Measurements from ENCODE around the gene PARD3.
"Not testable (repeated sequence)": the region's sequence is repeated elsewhere in the genome, so short reads cannot be mapped to it uniquely, and the experiment has no call there.

Gene PARD3

DNA sequence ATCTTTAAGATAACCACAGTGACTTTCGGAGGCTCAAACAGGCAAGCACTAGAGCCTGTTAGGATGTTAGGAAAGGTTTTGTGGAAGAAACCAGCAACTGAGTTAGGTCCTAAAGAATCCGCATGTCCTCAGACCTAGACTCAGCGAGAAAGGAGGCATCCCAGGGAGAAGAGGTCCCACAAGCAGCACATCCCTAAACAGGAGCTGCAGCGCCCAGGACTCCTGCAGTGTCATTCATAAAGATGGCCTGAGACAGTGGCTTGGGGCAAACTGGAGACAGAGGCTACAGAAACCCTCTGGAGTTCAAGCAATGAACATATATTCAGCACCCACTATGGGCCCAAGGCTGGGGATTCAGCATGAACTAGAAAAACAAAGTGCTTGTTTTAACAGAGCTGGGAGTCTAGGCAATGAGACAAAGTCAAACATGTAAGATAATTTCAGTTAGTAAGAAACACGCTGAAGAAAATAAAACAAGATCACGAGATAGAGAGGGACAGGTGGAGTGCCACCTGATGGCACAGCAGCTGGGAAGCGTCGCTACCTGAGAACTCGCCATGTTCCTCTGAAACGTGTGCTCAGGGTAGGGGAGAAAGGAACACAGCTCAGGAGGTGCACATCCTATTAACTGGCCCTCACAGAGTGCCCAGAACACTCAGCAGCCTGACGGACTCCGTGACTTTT lies 48.1 kb downstream of the PARD3 start:
- DNase-seq (ENCODE audit: low read depth, low spot score), result no peak

GRCh38 chr10:34766266-34766600 lies 48.9 kb downstream of the PARD3 start:
- no peak for DNase-seq (ENCODE audit: low read depth, low spot score)

DNA sequence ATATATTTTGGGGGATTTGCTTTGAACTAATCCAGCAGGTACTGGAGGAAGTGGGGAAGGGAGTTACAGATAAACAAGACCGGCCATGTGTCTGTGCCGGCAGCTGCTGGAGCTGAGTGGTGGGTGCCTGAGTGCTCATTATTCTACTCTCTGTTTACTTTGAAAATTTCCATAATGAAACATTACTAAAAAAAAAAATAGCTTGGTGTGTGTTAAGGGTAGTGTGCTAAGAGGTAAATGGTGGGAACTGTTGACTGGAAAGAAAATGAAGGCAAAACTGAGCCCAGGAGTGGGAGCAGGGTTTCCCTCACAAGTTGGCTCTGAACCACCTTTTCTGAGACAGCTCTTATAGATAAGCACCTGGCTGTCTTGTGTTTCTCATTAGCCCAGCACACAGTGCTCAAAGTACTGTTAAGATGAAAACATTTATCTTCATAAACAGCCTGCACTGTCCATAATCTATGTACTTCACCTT lies 50.6 kb downstream of the PARD3 start:
- DNase-seq (ENCODE audit: low read depth, low spot score), result no peak

DNA sequence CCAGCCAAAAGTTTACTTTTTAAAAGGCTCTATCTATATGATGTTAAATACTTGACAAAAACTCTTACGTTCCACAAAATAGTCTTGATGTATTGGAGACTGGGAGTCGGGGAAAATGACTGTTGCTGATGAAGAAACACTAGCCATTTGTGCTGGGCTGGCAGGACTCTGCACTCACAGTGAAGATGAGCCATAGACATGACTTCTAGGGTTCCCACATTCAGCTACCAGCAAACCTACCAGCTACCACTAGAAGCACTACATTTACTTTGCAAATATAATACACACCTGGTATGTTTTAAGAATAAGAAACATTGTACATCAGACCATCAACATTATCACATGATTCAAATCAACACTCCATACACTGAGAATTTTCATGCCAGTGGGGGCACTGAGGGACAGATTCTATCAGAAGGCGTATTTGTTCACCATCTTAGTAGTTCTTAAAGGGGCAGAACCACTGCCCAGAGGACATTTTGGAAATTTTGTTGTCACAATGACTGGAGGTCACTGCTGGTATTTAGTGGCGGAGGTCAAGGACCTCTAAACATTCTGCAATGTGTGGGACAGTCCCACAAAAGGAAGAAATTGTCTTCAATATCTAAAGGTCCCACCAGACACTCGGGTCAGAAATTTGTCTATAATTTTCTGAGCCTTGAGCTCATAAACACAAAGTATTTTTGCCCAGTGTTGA lies 52.3 kb downstream of the PARD3 start:
- DNase-seq (ENCODE audit: low read depth, low spot score), result no peak

DNA sequence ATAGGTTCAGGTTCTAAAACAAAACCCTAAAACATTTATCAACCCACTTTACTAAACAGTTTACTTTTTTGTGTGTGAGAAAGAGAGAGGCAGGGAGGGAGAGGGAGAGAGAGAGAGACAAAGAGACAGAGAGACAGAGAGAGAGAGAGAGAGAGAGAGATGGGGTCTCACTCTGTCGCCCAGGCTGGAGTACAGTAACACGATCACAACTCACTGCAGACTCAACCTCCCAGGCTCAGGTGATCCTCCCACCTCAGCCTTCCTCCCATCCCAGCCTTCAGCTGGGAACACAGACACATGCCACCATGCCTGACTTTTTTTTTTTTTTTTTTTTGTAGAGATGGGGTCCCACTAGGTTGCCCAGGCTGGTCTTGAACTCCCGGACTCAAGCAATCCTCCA lies 52.9 kb downstream of the PARD3 start:
- no peak for DNase-seq (ENCODE audit: low read depth, low spot score)

DNA sequence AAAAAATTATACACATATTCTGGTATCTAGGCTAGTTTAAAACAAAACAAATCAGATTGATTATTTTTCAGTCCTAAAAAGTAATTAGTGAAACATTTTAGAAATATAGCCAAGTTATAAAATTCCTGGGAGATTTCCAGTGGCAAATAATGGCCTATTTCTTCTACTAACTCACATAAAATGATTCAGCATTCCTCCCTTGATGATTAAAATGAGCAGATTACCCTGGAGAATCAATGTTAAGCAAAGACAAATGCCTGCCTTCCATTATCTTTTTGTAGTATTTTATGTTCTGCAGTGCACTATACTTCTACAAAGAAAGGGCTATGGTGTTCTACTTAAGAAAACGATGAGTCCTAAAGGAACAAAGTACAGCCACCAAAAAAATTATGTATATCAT lies 53.6 kb downstream of the PARD3 start:
- no peak for DNase-seq (ENCODE audit: low read depth, low spot score)

- DNase-seq (ENCODE audit: low read depth, low spot score), result no peak
Observed at GRCh38 chr10:34760606-34761005, 54.5 kb downstream of the PARD3 start.

- no peak for DNase-seq (ENCODE audit: low read depth, low spot score)
Observed at GRCh38 chr10:34759837-34760215, 55.3 kb downstream of the PARD3 start.

DNA sequence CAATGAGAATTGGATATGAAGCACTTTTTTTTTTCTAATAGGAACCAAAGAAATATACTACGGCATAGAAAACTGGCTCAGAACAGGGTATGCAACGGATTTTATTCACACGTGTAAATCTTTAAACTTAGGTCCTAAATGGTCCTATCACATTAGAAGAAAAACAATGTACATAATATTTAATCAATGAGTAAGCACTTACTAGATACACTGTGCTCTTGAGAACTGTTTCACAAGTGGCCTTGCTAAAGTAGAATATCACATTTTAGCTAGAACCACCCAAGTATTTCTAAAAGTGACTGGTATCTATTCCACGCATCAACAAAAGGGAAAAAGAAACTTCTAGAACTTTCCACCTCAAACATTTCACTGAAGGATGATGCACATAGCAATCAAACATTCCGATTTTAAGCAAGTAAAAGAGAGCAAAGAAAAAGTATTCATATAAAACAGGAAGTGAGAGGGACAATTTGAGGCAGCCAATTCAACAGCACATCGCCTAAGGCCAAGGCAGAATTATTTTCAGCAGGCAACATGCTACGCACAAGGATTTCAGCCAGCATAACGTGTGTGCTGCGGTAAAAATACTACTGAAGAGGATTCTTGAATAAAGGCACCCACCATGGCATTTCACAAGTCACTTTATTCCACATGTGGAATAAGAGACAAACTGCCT lies 55.8 kb downstream of the PARD3 start:
- DNase-seq (ENCODE audit: low read depth, low spot score), result no peak

- DNase-seq (ENCODE audit: low read depth, low spot score), result no peak
Observed at GRCh38 chr10:34758447-34758996, 56.6 kb downstream of the PARD3 start.

DNA sequence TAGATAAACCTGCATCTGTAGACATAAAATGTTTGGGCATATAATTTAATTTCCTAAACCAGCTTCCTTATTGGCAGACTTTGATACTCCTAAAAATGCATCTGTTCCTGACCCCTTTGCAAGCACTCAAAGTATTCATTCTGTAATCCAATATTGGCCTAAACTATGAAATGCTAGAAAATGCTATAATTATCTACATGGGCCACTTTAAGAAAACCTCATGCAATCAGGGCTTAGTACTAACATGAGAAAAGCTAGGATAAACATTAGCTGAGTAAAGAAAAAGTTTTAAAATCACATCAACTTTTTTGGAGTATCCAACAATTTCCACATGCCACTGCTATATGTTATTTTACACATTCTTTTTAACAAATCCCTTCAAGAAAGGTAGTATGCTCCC lies 57.2 kb downstream of the PARD3 start:
- no peak for DNase-seq (ENCODE audit: low read depth, low spot score)

GRCh38 chr10:34757181-34757580 lies 57.9 kb downstream of the PARD3 start:
- not testable (repeated sequence) for DNase-seq (ENCODE audit: low read depth, low spot score)

DNA sequence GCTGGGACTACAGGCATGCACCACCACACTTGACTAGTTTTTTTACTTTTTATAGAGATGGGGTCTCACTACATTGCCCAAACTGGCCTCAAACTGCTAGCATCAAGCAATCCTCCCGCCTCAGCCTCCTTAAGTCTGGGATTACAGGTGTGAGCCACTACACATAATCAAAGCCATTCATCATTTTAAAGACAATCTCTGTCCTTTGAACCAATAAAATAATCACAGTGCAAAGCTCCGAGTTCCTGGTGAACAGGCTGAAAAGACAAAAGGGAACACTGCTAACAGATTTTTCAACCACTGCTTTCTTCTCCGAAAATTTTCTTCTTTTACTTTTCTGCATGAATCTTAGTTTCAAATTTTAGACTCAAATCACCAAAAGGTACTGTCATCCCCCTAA lies 58.5 kb downstream of the PARD3 start:
- no peak for DNase-seq (ENCODE audit: low read depth, low spot score)

- no peak for DNase-seq (ENCODE audit: low read depth, low spot score)
Observed at GRCh38 chr10:34753014-34753757, 61.9 kb downstream of the PARD3 start.

GRCh38 chr10:34751272-34751671 lies 63.8 kb downstream of the PARD3 start:
- DNase-seq (ENCODE audit: low read depth, low spot score), result no peak

- not testable (repeated sequence) for DNase-seq (ENCODE audit: low read depth, low spot score)
Observed at GRCh38 chr10:34750795-34751194, 64.3 kb downstream of the PARD3 start.

DNA sequence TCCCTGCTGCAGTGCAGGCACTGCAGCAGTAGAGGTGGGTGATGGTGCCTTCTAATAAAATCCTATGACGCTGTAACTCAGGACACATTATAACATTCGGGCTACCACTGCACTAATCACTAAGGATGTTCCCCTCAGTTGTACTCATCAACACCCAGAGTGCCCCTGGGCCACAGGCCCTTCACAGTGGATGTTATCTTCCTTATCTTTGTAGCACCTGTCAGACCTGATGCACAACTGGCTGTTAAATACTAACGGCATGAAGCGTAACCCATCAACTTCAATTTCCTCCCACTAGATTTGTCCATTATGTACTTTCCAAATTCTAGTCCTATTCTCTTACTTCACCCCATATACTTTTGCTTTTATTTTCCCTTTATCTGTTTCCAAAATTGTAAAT lies 66.3 kb downstream of the PARD3 start:
- DNase-seq (ENCODE audit: low read depth, low spot score), result no peak

DNA sequence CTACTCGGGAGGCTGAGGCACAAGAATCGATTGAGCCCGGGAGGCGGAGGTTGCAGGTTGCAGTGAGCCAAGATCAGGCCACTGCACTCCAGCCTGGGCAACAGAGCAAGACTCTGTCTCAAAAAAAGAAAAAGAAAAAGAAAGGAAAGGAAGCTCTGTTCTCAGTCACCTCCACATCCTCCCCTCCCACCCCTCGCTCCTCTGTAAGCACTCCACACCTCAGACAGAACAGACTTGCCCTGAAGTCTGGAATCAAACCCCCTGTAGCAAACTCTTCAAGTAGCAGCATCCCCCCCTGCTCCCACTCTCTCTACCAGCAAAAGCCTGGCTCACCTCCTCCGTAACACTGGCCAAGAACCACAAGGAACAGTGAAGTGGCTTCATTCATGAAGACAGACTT lies 66.7 kb downstream of the PARD3 start:
- no peak for DNase-seq (ENCODE audit: low read depth, low spot score)

GRCh38 chr10:34746094-34746493 lies 69.0 kb downstream of the PARD3 start:
- no peak for DNase-seq (ENCODE audit: low read depth, low spot score)

DNA sequence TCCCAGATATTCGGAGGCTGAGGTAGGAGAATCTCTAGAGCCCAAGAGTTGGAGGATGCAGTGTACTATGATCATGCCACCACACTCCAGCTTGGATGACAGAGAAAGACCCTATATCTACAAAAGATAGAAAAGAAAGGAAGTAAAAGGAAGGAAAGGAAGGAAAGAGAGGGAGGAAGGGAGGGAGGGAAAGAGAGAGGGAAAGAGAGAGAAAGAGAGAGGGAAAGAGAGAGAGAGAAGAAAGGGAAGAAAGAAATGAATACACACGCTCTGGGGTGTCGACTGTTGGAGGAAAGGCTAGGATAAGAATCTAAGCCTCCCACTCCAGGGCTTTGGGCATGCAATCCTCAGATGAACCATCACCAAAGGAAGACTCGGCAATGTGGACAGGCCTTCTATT lies 69.9 kb downstream of the PARD3 start:
- no peak for DNase-seq (ENCODE audit: low read depth, low spot score)

- no peak for DNase-seq (ENCODE audit: low read depth, low spot score)
Observed at GRCh38 chr10:34744590-34744989, 70.5 kb downstream of the PARD3 start.

- DNase-seq (ENCODE audit: low read depth, low spot score), result no peak
Observed at GRCh38 chr10:34743814-34744213, 71.3 kb downstream of the PARD3 start.
